Esophagus muscularis mucosa (tissue), 3 donors: Measurements from ENCODE around the gene CD96.

ENCODE experiments used
- POLR2A ChIP-seq: fragments of 450-650 bp; IDR thresholded peaks from one replicate; pipeline ENCODE4 v1.6.1; 2017; ENCODE audit warnings: antibody characterized with exemption, moderate library complexity, mild to moderate bottlenecking, low read depth
- POLR2AphosphoS5 ChIP-seq, 2 donors: sonication (generic); formaldehyde crosslinking; IDR thresholded peaks; one replicate each; pipeline ENCODE4 v1.6.1; 2017; ENCODE audit warnings: antibody characterized with exemption in 2 of 2
- TF ChIP-seq, protein P1 (sequence below), 3 experiments: fragments of 200-600 bp in 2 of 3; fragments of 450-650 bp in 1 of 3; sonication (generic) in 2 of 3; IDR thresholded peaks; one replicate each; pipeline ENCODE4 v1.5.1; 2017 to 2019; ENCODE audit warnings: antibody characterized with exemption in 3 of 3, mild to moderate bottlenecking in 2 of 3, moderate library complexity in 1 of 3

DNA sequence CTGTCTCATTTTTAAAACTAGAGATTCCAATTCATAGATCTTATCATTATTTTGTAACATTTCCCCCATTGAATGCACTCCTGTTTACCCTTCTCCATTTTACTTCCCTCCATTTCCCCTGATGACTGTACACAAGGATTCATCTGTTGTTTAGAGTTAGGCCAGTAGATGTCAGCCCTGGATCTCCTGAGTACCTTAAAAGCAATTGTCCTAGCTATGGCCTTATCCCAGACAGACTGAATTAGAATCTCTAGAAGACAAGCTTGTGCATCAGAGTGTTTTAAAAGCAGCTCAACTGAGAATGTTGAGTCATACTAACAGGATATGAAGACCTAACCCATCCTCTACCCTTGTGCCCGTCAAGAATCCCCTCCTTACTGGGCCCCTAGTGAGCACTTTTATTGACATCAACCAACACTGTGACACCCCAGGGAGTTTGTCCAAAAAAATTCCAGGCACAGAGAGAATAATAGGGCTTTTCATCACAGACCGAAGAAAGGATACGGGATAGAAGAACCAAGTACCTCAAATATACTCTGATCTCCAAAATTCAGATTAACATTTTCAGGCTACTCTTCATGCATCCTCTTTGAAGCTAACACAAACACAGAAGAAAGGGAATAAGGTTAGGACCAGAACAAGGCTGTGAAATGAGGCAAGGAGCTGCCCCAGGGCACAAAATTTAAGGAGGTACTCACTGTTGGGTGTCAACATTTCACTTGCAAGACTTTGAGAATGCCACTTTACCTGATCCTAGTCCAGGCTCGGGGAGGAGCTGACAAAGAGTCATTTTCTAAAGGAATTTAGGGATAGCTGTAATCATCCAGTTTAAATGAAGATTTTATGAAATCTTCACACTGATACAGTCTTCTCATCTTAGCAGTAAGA, 36.0 kb downstream of the CD96 start:
- TF ChIP-seq, protein P1, sequence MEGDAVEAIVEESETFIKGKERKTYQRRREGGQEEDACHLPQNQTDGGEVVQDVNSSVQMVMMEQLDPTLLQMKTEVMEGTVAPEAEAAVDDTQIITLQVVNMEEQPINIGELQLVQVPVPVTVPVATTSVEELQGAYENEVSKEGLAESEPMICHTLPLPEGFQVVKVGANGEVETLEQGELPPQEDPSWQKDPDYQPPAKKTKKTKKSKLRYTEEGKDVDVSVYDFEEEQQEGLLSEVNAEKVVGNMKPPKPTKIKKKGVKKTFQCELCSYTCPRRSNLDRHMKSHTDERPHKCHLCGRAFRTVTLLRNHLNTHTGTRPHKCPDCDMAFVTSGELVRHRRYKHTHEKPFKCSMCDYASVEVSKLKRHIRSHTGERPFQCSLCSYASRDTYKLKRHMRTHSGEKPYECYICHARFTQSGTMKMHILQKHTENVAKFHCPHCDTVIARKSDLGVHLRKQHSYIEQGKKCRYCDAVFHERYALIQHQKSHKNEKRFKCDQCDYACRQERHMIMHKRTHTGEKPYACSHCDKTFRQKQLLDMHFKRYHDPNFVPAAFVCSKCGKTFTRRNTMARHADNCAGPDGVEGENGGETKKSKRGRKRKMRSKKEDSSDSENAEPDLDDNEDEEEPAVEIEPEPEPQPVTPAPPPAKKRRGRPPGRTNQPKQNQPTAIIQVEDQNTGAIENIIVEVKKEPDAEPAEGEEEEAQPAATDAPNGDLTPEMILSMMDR (IDR thresholded peaks at IDR 0.05): no peak
- TF ChIP-seq POLR2A (no peak), POLR2AphosphoS5 (IDR thresholded peaks at IDR 0.05) (no peak)
